Measurements from ENCODE around the gene PLPPR4.

PLPPR4 gene

DNA sequence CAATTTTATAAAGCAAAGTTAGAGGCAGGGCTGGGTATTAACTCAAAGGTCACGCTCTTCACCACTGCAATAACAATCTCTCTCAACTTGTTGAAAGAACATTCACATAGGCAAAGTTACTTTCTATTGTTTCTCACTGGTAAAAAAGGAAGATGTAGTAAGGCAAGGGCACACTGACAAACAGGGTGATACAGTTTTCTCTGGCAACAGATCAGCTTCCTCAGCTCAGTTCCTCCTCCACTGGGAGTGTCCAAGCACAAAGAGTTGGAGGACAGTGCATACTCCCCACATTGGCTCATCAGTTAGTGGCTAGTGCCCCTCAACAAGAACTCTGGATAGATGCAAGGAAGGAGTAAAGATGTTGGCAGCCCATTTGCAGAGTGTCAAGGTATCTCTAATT, 3.7 kb downstream of the PLPPR4 start:
- H3K27me3 ChIP-seq (ENCODE audit: low read length) = no peaks in the 10 kb centered on the region
- H3K9me3 ChIP-seq (ENCODE audit: insufficient read depth, low read length) = no peaks in the 10 kb centered on the region
- TF ChIP-seq EZH2phosphoT487 (conservative IDR thresholded peaks at IDR 0.05; ENCODE audit: low read length) (no peak), CTCF (IDR thresholded peaks at IDR 0.05; ENCODE audit: insufficient read depth, low read length, poor library complexity, severe bottlenecking) (no peak)
- H3K9me2 ChIP-seq (replicated peaks; ENCODE audit: insufficient read depth, low read length) = no peaks in the 10 kb centered on the region
- H3F3A ChIP-seq (ENCODE audit: insufficient read depth) = no peaks in the 10 kb centered on the region
- H3K9ac ChIP-seq (ENCODE audit: low read length) = no peak overlapping the region
- no peak overlapping the region for H3K4me3 ChIP-seq (ENCODE audit: insufficient read depth, low read length, poor library complexity, severe bottlenecking)
- no peak overlapping the region for H3K27ac ChIP-seq (ENCODE audit: low read depth, low read length)
- H4K20me1 ChIP-seq (ENCODE audit: low read depth, low read length) = no peaks in the 10 kb centered on the region
- no peak overlapping the region for H2AFZ ChIP-seq (ENCODE audit: low read depth, low read length, severe bottlenecking)
- H3K79me2 ChIP-seq (ENCODE audit: insufficient read depth, low read length) = no peaks in the 10 kb centered on the region
- H3K36me3 ChIP-seq (ENCODE audit: low read length) = no peaks in the 10 kb centered on the region
- H3K4me2 ChIP-seq (ENCODE audit: low read depth, low read length, poor library complexity, severe bottlenecking) = no peak overlapping the region

DNA sequence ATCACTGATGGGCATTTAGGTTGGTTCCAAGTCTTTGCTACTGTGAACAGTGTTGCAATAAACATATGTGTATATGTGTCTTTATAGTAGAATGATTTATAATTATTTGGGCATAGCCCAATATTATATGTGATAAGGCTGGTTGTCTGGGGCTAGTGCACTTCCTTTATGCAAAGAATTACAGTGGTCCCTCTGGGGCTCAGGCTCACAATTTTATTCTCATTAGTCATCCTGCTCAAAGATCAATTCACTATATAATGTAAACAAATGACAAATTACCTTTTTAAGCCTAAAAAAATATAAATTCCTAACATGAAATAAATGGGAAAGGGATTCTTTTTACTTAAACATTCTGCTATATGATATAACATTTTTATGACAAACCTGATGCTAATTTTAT, 5.0 kb downstream of the PLPPR4 start:
- Histone ChIP-seq H3K36me3 (ENCODE audit: low read length) (no peaks in the 10 kb centered on the region), H3K27ac (ENCODE audit: low read depth, low read length) (no peak overlapping the region), H3K9me2 (replicated peaks; ENCODE audit: insufficient read depth, low read length) (no peaks in the 10 kb centered on the region), H3F3A (ENCODE audit: insufficient read depth) (no peaks in the 10 kb centered on the region), H2AFZ (ENCODE audit: low read depth, low read length, severe bottlenecking) (no peak overlapping the region), H4K20me1 (ENCODE audit: low read depth, low read length) (no peaks in the 10 kb centered on the region), H3K4me3 (ENCODE audit: insufficient read depth, low read length, poor library complexity, severe bottlenecking) (no peak overlapping the region), H3K9me3 (ENCODE audit: insufficient read depth, low read length) (no peaks in the 10 kb centered on the region), H3K9ac (ENCODE audit: low read length) (no peak overlapping the region), H3K27me3 (ENCODE audit: low read length) (no peaks in the 10 kb centered on the region), H3K79me2 (ENCODE audit: insufficient read depth, low read length) (no peaks in the 10 kb centered on the region), H3K4me2 (ENCODE audit: low read depth, low read length, poor library complexity, severe bottlenecking) (no peak overlapping the region)
- no peak for TF ChIP-seq EZH2phosphoT487 (conservative IDR thresholded peaks at IDR 0.05; ENCODE audit: low read length)
- no peak for TF ChIP-seq CTCF (IDR thresholded peaks at IDR 0.05; ENCODE audit: insufficient read depth, low read length, poor library complexity, severe bottlenecking)

GRCh38 chr1:99270646-99271045, 6.4 kb downstream of the PLPPR4 start:
- H3K27me3 ChIP-seq (ENCODE audit: low read length) = no peaks in the 10 kb centered on the region
- H3K9ac ChIP-seq (ENCODE audit: low read length) = no peak overlapping the region
- no peak overlapping the region for H3K4me3 ChIP-seq (ENCODE audit: insufficient read depth, low read length, poor library complexity, severe bottlenecking)
- no peaks in the 10 kb centered on the region for H3K9me2 ChIP-seq (replicated peaks; ENCODE audit: insufficient read depth, low read length)
- no peaks in the 10 kb centered on the region for H4K20me1 ChIP-seq (ENCODE audit: low read depth, low read length)
- H2AFZ ChIP-seq (ENCODE audit: low read depth, low read length, severe bottlenecking) = no peak overlapping the region
- H3F3A ChIP-seq (ENCODE audit: insufficient read depth) = no peaks in the 10 kb centered on the region
- no peaks in the 10 kb centered on the region for H3K9me3 ChIP-seq (ENCODE audit: insufficient read depth, low read length)
- no peak overlapping the region for H3K27ac ChIP-seq (ENCODE audit: low read depth, low read length)
- H3K4me2 ChIP-seq (ENCODE audit: low read depth, low read length, poor library complexity, severe bottlenecking) = no peak overlapping the region
- no peaks in the 10 kb centered on the region for H3K36me3 ChIP-seq (ENCODE audit: low read length)
- H3K79me2 ChIP-seq (ENCODE audit: insufficient read depth, low read length) = no peaks in the 10 kb centered on the region
- TF ChIP-seq CTCF (IDR thresholded peaks at IDR 0.05; ENCODE audit: insufficient read depth, low read length, poor library complexity, severe bottlenecking) (no peak), EZH2phosphoT487 (conservative IDR thresholded peaks at IDR 0.05; ENCODE audit: low read length) (no peak)

DNA sequence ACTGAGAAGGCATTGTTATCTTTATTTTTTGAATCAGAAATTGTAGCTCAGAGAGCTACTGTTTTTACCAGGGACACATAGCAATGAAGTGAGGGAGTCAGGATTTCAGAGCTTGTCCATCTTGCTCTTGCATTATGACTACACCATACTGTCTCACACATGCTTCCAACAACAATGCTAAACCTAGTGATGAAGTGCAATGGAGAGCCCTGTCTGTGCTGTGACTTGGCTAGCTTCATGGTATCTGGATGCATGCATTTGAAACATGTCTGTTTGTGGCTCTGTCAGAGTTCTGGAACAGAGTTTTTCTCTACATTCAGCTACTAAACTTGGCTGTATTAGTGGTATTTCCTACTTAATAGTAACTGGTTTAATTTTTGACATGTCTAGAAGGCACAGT, 7.0 kb downstream of the PLPPR4 start:
- Histone ChIP-seq H3K36me3 (ENCODE audit: low read length) (no peaks in the 10 kb centered on the region), H3K9me3 (ENCODE audit: insufficient read depth, low read length) (no peaks in the 10 kb centered on the region), H3K4me3 (ENCODE audit: insufficient read depth, low read length, poor library complexity, severe bottlenecking) (no peak overlapping the region), H2AFZ (ENCODE audit: low read depth, low read length, severe bottlenecking) (no peak overlapping the region), H3K27me3 (ENCODE audit: low read length) (no peaks in the 10 kb centered on the region), H3F3A (ENCODE audit: insufficient read depth) (no peaks in the 10 kb centered on the region), H3K4me2 (ENCODE audit: low read depth, low read length, poor library complexity, severe bottlenecking) (no peak overlapping the region), H3K9ac (ENCODE audit: low read length) (no peak overlapping the region), H3K9me2 (replicated peaks; ENCODE audit: insufficient read depth, low read length) (no peaks in the 10 kb centered on the region), H4K20me1 (ENCODE audit: low read depth, low read length) (no peaks in the 10 kb centered on the region), H3K79me2 (ENCODE audit: insufficient read depth, low read length) (no peaks in the 10 kb centered on the region), H3K27ac (ENCODE audit: low read depth, low read length) (no peak overlapping the region)
- TF ChIP-seq EZH2phosphoT487 (conservative IDR thresholded peaks at IDR 0.05; ENCODE audit: low read length) (no peak), CTCF (IDR thresholded peaks at IDR 0.05; ENCODE audit: insufficient read depth, low read length, poor library complexity, severe bottlenecking) (no peak)

Data from SU-DHL-6 (cell line).